ENCODE data around the gene PDCD4. TPM values are rescaled to one million over a fixed set of nuclear protein-coding genes. Genes with fewer than 3 reads are reported as not detected.
A peak's percentile ranks its signal among the peaks of the same experiment; 100 is the strongest.

PDCD4 gene
- total and polyA plus RNA-seq, 2 of the 13 experiments (the other 11 are each of a cell fraction or from before 2014, with no cell fraction given), result 22.8 to 56.2 TPM

DNA sequence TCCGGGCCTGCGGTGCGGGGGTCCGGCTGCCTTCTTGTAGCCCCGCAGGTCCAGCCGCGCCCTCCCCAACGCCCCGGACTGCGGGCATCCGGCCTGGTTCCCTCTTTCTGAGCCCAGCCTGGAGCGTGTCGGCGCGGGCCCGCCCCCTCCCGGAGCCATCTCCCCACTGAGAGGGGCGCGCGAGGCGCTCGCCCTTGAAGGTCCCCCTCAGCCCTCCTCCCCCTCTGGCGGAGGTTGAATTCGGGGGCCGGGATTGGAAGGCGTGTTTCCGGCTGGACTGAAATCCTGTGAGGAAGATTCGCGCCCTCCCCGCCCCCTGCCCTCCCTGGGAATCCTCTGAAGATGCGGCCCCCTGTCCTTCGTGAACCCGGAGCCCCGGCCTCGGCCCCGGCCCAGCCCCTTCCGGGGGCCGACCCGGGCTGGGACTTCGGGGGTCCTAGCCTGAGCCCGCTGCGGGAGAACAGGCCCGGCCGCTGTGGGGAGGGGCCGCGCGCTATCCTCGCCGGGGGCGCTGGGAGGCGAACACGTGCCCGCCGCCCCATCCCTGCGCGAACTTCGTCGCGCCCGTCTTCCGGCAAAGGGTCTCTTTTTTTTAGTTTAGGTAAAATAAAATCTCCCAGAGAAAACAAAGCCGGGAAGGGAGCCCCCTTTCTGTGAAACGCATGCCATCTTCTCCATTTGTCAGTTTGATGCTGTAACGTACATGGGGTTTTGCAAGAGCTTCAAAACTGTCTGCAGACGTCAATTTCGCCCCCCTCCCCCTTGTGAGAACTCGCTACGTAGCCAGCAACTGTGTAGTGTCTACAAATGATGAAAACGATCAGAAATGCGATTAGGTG lies 636 bp downstream of the PDCD4 start (continued):
- TF ChIP-seq HIC2 (CRISPR knock-in tag; IDR thresholded peaks at IDR 0.05; ENCODE audit: low read depth), result no peak
- no peak for TF ChIP-seq ZNF570 (CRISPR knock-in tag; IDR thresholded peaks at IDR 0.05; ENCODE audit: borderline replicate concordance)
- no peak for TF ChIP-seq SRSF4 (IDR thresholded peaks at IDR 0.05; ENCODE audit: low read depth, low read length, poor library complexity, severe bottlenecking)
- TF ChIP-seq ZBTB7B (CRISPR knock-in tag; IDR thresholded peaks at IDR 0.05), result peak; percentile 94
- TF ChIP-seq ZNF710 (CRISPR knock-in tag; IDR thresholded peaks at IDR 0.05; ENCODE audit: borderline replicate concordance), result no peak
- no peak for TF ChIP-seq CHD4 (IDR thresholded peaks at IDR 0.05; ENCODE audit: borderline replicate concordance, low read length)
- no peak for TF ChIP-seq FIP1L1 (IDR thresholded peaks at IDR 0.05; ENCODE audit: borderline replicate concordance, insufficient read depth, low read depth, low read length)
- TF ChIP-seq THAP9 (CRISPR knock-in tag; IDR thresholded peaks at IDR 0.05; ENCODE audit: borderline replicate concordance), result peak; percentile 37; the same call in 1 of the 2 replicates
- peak; percentile 48 for TF ChIP-seq HOXA5 (CRISPR knock-in tag; IDR thresholded peaks at IDR 0.05)
- TF ChIP-seq, protein P1, sequence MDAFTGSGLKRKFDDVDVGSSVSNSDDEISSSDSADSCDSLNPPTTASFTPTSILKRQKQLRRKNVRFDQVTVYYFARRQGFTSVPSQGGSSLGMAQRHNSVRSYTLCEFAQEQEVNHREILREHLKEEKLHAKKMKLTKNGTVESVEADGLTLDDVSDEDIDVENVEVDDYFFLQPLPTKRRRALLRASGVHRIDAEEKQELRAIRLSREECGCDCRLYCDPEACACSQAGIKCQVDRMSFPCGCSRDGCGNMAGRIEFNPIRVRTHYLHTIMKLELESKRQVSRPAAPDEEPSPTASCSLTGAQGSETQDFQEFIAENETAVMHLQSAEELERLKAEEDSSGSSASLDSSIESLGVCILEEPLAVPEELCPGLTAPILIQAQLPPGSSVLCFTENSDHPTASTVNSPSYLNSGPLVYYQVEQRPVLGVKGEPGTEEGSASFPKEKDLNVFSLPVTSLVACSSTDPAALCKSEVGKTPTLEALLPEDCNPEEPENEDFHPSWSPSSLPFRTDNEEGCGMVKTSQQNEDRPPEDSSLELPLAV (CRISPR knock-in tag; conservative IDR thresholded peaks at IDR 0.05; ENCODE audit: low read depth), result no peak
- peak; percentile 58; the same call in 1 of the 2 replicates for TF ChIP-seq ARNTL (CRISPR knock-in tag; IDR thresholded peaks at IDR 0.05)
- TF ChIP-seq NRL (CRISPR knock-in tag; IDR thresholded peaks at IDR 0.05; ENCODE audit: borderline replicate concordance), result no peak
- TF ChIP-seq, protein P2, sequence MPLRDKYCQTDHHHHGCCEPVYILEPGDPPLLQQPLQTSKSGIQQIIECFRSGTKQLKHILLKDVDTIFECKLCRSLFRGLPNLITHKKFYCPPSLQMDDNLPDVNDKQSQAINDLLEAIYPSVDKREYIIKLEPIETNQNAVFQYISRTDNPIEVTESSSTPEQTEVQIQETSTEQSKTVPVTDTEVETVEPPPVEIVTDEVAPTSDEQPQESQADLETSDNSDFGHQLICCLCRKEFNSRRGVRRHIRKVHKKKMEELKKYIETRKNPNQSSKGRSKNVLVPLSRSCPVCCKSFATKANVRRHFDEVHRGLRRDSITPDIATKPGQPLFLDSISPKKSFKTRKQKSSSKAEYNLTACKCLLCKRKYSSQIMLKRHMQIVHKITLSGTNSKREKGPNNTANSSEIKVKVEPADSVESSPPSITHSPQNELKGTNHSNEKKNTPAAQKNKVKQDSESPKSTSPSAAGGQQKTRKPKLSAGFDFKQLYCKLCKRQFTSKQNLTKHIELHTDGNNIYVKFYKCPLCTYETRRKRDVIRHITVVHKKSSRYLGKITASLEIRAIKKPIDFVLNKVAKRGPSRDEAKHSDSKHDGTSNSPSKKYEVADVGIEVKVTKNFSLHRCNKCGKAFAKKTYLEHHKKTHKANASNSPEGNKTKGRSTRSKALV (CRISPR knock-in tag; IDR thresholded peaks at IDR 0.05), result no peak
